Erythroblast (primary cell): ENCODE data around the gene GAS2L1.

Source experiments
- DNase-seq, 2 experiments: peaks; one replicate each; lab custom pipeline; 2025; lab: John Stamatoyannopoulos, UW
- GATA1 ChIP-seq: IDR thresholded peaks from 2 replicates; pipeline ENCODE4 v1.6.1; 2011; ENCODE audit warnings: low read depth, mild to moderate bottlenecking, control low read depth, low read length, moderate library complexity
- POLR2A ChIP-seq: IDR thresholded peaks from 2 replicates; pipeline ENCODE4 v1.6.1; 2011; ENCODE audit warnings: mild to moderate bottlenecking, low read length

GAS2L1 gene

GRCh38 chr22:29330753-29331152, 24.3 kb downstream of the GAS2L1 start:
- no peak for TF ChIP-seq POLR2A
- DNase-seq = no peak

DNA sequence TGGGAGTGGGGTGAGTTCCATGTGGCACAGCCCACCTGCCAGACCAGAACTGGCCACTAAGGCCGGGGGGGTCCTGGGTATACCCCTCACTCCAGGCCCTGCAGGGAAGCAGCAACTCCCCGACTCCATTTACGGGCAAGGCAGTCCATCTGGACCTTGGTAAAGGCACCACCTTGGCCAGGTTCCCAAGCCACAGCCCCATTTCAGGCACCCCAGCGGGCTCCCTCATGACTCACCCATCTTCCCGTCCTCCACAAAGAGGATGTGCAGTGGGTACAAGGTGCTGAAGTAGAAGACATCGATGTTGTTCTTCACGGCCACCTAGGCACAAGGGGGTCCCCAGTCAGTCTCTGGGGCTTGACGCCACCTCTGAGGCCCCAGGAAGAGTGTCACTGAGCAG, 24.8 kb downstream of the GAS2L1 start:
- DNase-seq = no peak
- no peak for TF ChIP-seq POLR2A
- no peak for TF ChIP-seq GATA1

DNA sequence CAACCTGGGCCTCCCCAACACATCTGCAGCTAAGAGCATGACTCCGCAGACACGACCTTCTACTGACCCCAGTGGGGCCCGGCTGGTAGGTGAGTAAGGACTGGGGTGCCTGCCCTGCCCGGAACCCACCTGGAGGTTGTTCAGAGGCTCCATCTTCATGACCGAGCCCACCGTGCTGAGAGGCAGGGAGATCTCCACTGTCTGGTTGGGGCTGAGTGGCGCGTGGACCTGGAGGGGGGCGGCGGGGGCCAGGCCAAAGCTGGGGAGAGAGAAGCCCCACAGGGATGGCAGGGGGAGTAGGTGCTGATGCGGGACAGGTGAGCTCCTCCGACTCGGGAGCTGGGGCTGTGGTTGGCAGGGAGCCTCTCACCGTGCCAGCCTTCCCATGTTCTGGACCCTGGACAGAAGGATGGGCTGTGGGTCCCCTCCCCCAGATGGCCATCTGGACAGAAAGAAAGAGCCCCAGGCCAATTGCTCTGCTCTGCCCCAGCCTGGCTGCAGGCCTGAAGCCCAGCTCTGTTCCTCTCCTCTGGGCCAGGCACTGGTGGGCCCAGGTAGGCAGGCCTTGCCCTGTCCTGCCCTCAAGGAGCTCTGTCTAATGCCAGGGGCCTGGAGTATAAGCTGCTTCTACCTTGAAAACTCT, 25.3 kb downstream of the GAS2L1 start:
- TF ChIP-seq POLR2A (no peak), GATA1 (no peak)
- DNase-seq = no peak

- no peak for DNase-seq
- no peak for TF ChIP-seq GATA1
- no peak for TF ChIP-seq POLR2A
Measured at GRCh38 chr22:29332886-29333496, 26.5 kb downstream of the GAS2L1 start.

- no peak for DNase-seq
- no peak for TF ChIP-seq GATA1
- TF ChIP-seq POLR2A = no peak
Measured at GRCh38 chr22:29334148-29334547, 27.7 kb downstream of the GAS2L1 start.

GRCh38 chr22:29334696-29335344, 28.4 kb downstream of the GAS2L1 start:
- no peak for TF ChIP-seq GATA1
- no peak for TF ChIP-seq POLR2A
- DNase-seq = no peak

DNA sequence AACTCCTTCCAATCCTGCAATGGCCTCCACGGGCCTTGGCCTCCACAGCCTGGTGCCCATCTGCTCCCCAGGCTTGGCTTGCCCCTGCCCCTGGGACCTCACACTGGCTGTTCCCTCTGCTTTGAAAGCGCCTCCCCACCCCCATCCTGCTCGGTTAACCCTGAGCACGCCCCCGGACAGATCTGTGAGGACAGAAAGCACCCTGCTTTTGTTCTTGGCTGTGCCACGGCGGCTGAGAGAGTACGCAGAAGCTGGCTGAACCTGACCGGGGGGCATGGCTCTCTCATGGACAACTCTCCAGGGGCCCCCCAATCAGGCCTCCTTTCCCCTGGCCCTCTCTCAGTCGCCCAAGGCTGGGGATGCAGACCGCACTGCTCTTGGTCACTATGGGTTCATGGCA, 29.2 kb downstream of the GAS2L1 start:
- no peak for DNase-seq
- no peak for TF ChIP-seq POLR2A
- TF ChIP-seq GATA1 = no peak

DNA sequence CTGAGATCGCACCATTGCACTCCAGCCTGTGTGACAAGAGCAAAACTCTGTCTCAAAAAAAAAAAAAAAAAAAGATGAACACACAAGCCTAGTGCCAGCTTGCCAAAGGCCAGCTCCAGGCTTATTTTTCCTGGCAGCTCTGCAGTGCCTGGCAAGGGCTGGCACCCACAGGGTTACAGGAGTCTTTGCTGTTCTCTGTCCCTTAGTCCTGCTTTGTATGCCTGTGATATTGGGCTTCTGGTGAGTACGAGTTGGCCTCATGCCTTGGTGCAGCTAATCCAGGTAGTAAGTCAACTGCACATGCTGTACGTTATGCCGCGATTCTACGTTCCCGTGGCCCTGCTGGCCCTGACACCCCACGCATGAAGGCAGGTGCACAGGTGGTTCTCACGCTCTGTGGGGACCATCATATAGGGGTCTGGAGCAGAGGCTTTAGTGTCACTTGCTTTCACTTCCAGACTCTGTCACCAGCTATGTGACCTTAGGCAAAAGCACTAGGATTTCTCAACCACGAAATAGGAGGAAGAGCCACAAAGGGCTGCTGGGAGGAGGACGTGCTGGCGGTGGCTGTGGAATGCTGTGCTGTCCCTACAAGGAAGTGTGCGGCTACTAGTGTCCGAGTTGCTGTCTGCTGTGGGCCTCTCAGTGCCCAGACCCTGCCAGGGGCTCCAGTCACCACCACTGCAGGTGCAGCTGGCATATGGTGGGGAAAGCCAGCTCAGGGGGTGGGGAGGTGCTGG, 30.5 kb downstream of the GAS2L1 start:
- DNase-seq = no peak
- TF ChIP-seq GATA1 = no peak
- no peak for TF ChIP-seq POLR2A

- DNase-seq = no peak
- TF ChIP-seq POLR2A = no peak
- no peak for TF ChIP-seq GATA1
Measured at GRCh38 chr22:29337631-29338284, 31.3 kb downstream of the GAS2L1 start.

- DNase-seq = no peak
- TF ChIP-seq POLR2A = no peak
- TF ChIP-seq GATA1 = no peak
Measured at GRCh38 chr22:29338398-29338797, 31.9 kb downstream of the GAS2L1 start.

GRCh38 chr22:29339381-29340235, 33.2 kb downstream of the GAS2L1 start:
- TF ChIP-seq GATA1 (no peak), POLR2A (no peak)
- no peak for DNase-seq

DNA sequence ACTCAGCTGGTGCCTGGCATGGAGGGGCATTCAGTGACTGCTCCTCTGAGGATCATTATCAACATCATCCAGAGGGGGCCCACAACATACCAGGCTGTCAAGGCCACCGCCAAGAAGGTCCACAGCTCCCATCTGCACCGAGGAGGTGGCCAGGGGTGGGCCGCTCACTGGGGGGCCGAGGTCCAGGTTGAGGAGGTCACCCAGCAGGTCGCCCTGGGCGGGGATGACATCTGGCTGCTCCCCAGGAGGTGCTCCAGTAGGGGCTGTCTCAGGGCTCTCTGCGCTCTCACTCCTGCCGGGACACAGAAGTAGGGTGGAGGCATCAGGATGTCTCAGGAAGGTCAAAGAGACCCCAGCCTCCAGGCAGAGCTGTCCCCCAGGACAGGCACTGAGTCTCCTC, 34.1 kb downstream of the GAS2L1 start:
- DNase-seq = no peak
- TF ChIP-seq GATA1 = no peak
- no peak for TF ChIP-seq POLR2A
